ENCODE results near the gene LMF1. TPM values are rescaled to one million over a fixed set of nuclear protein-coding genes. Genes with fewer than 3 reads are reported as not detected.

The LMF1 gene
- total and polyA plus RNA-seq, 9 of the 15 experiments (the other 6 are each of a cell fraction or from before 2014, with no cell fraction given): 0.11 to 1.6 (median 0.55) TPM; not detected in 1

DNA sequence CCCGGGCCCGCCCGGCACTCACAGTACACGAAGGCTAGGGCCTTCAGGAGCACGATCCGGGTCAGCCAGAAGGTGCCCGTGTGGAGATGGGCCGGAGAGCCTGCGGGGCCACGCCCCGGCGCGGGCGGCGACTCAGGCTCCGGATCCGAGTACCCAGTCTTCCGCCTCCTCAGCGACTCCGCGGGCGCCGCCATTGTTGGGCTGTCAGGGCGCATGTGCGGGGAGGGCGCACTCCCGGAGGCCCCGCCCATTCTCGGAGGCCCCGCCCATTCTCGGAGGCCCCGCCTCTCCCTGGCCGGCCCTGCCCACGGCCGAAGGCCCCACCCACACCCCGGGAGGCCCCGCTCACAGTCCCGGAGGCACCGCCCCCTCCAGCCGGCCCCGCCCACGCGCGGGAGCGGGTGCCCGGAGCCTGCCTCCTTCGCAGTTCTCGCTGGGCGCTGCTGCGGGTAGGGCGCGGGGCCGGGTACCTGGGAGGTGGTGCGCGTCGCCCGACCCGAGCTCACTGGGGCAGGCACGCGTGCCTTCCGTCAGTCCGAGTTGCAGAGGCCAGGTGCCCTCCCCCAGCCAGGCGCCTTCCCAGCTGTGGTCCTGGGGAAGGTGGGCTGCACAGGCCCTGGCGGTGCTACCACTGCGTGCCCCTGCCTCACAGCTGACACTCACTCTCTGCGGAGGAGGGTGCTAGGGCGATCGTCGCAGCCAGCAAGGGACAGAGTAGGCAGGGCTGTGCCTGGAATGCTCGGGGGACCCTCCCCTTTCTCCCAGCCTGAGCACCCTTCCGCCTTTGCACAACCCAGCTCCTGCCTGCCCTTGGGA lies at the start of gene LMF1 (continued):
- TF ChIP-seq, protein P1, sequence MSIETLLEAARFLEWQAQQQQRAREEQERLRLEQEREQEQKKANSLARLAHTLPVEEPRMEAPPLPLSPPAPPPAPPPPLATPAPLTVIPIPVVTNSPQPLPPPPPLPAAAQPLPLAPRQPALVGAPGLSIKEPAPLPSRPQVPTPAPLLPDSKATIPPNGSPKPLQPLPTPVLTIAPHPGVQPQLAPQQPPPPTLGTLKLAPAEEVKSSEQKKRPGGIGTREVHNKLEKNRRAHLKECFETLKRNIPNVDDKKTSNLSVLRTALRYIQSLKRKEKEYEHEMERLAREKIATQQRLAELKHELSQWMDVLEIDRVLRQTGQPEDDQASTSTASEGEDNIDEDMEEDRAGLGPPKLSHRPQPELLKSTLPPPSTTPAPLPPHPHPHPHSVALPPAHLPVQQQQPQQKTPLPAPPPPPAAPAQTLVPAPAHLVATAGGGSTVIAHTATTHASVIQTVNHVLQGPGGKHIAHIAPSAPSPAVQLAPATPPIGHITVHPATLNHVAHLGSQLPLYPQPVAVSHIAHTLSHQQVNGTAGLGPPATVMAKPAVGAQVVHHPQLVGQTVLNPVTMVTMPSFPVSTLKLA (conservative IDR thresholded peaks at IDR 0.05): peak in 1 of 2 experiments; percentile 64; a peak in 2 of 4 replicates
- TF ChIP-seq FOXJ3 (CRISPR knock-in tag; IDR thresholded peaks at IDR 0.05) (no peak), MAFG (tag; conservative IDR thresholded peaks at IDR 0.05) (no peak), ZNF217 (CRISPR knock-in tag; IDR thresholded peaks at IDR 0.05) (no peak), RB1 (IDR thresholded peaks at IDR 0.05; ENCODE audit: low read depth) (0 out of 2 replicates have a peak, but pooled peaks have one; percentile 7), TEAD4 (IDR thresholded peaks at IDR 0.05; ENCODE audit: low read length) (no peak), TEAD4 (CRISPR knock-in tag; IDR thresholded peaks at IDR 0.05; ENCODE audit: borderline replicate concordance) (no peak), NR2C1 (IDR thresholded peaks at IDR 0.05) (no peak), NR2C1 (tag; IDR thresholded peaks at IDR 0.05) (no peak), POLR2A (conservative IDR thresholded peaks at IDR 0.05) (peak; percentile 85), ZNF212 (CRISPR knock-in tag; IDR thresholded peaks at IDR 0.05) (no peak; the same call in 1 of the 2 replicates), ZNF232 (CRISPR knock-in tag; IDR thresholded peaks at IDR 0.05) (no peak)
- TF ChIP-seq, protein P2, sequence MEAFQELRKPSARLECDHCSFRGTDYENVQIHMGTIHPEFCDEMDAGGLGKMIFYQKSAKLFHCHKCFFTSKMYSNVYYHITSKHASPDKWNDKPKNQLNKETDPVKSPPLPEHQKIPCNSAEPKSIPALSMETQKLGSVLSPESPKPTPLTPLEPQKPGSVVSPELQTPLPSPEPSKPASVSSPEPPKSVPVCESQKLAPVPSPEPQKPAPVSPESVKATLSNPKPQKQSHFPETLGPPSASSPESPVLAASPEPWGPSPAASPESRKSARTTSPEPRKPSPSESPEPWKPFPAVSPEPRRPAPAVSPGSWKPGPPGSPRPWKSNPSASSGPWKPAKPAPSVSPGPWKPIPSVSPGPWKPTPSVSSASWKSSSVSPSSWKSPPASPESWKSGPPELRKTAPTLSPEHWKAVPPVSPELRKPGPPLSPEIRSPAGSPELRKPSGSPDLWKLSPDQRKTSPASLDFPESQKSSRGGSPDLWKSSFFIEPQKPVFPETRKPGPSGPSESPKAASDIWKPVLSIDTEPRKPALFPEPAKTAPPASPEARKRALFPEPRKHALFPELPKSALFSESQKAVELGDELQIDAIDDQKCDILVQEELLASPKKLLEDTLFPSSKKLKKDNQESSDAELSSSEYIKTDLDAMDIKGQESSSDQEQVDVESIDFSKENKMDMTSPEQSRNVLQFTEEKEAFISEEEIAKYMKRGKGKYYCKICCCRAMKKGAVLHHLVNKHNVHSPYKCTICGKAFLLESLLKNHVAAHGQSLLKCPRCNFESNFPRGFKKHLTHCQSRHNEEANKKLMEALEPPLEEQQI (IDR thresholded peaks at IDR 0.05): no peak

All from K562 (cell line).